Hepatocyte (in vitro differentiated cells): ENCODE measurements around the gene MYCBPAP. TPM values are rescaled to one million over a fixed set of nuclear protein-coding genes. Genes with fewer than 3 reads are reported as not detected.

ENCODE experiments used
- DNase-seq: peaks from one replicate; pipeline ENCODE4 v3.0.0-alpha.2; 2016; ENCODE audit warnings: low spot score
- H2AFZ ChIP-seq: fragments of 200-600 bp; sonication (generic); 2 replicates; pipeline ENCODE4 v1.6.0; 2016; ENCODE audit warnings: antibody characterized with exemption, mild to moderate bottlenecking
- H3K27ac ChIP-seq: fragments of 200-600 bp; sonication (generic); 2 replicates; pipeline ENCODE4 v1.5.1; 2016; ENCODE audit warnings: mild to moderate bottlenecking
- H3K27me3 ChIP-seq: fragments of 200-600 bp; sonication (generic); 2 replicates; pipeline ENCODE4 v1.6.1; 2016
- H3K36me3 ChIP-seq: fragments of 200-600 bp; sonication (generic); replicated peaks from 2 replicates; pipeline ENCODE4 v1.5.1; 2016; ENCODE audit warnings: low read depth; ENCODE audit not compliant: insufficient read depth
- H3K4me1 ChIP-seq: fragments of 200-600 bp; sonication (generic); 2 replicates; pipeline ENCODE4 v1.5.1; 2016; ENCODE audit warnings: mild to moderate bottlenecking, moderate library complexity; ENCODE audit not compliant: insufficient read depth
- H3K4me2 ChIP-seq: fragments of 200-600 bp; sonication (generic); 2 replicates; pipeline ENCODE4 v1.6.0; 2016
- H3K4me3 ChIP-seq: fragments of 200-600 bp; sonication (generic); 2 replicates; pipeline ENCODE4 v1.5.1; 2016; ENCODE audit warnings: mild to moderate bottlenecking
- H3K79me2 ChIP-seq: fragments of 200-600 bp; sonication (generic); 2 replicates; pipeline ENCODE4 v1.6.0; 2017; ENCODE audit warnings: mild to moderate bottlenecking
- H3K9me2 ChIP-seq: fragments of 200-600 bp; sonication (generic); replicated peaks from 2 replicates; pipeline ENCODE4 v1.6.0; 2017; ENCODE audit warnings: mild to moderate bottlenecking; ENCODE audit not compliant: insufficient read depth
- H3K9me3 ChIP-seq: fragments of 200-600 bp; sonication (generic); 2 replicates; pipeline ENCODE4 v1.5.1; 2016; ENCODE audit warnings: low read depth, mild to moderate bottlenecking
- H4K20me1 ChIP-seq: fragments of 200-600 bp; sonication (generic); 2 replicates; pipeline ENCODE4 v1.6.0; 2016; ENCODE audit warnings: mild to moderate bottlenecking; ENCODE audit not compliant: insufficient read depth, poor library complexity, severe bottlenecking
- CTCF ChIP-seq: fragments of 200-600 bp; sonication (generic); IDR thresholded peaks from 2 replicates; pipeline ENCODE4 v1.5.1; 2016; ENCODE audit warnings: antibody characterized with exemption, mild to moderate bottlenecking; ENCODE audit not compliant: poor library complexity
- EZH2 ChIP-seq: fragments of 200-600 bp; sonication (generic); IDR thresholded peaks from 2 replicates; pipeline ENCODE4 v1.6.1; 2016; ENCODE audit warnings: antibody characterized with exemption, mild to moderate bottlenecking, borderline replicate concordance
- EZH2phosphoT487 ChIP-seq: fragments of 200-600 bp; sonication (generic); IDR thresholded peaks from one replicate; pipeline ENCODE4 v1.6.1; 2018; ENCODE audit warnings: antibody characterized with exemption, mild to moderate bottlenecking, low read depth, moderate library complexity; ENCODE audit not compliant: unreplicated experiment, severe bottlenecking
- WGBS: methylation state at CpG from one replicate; pipeline ENCODE4 v1.1.6; 2016; ENCODE audit warnings: low lambda C conversion rate; ENCODE audit errors: missing lambda C conversion rate; 5-methylcytosine and 5-hydroxymethylcytosine counted together
- polyA plus RNA-seq: library from polyadenylated mRNA; unstranded; fragments of >200 nt; fragmentation: Nextera tagmentation; extraction: Ambion mirVana; gene quantifications from 2 replicates; pipeline ENCODE4 v1.2.1, GENCODE V29; 2016
- total RNA-seq: library from RNA; depleted of rRNA; stranded (reverse); fragments of >200 nt; gene quantifications from 2 replicates; pipeline ENCODE4 v1.2.3, GENCODE V29; 2014

MYCBPAP gene
- total and polyA plus RNA-seq, 2 experiments from 2014 or later, result 0.43 to 0.70 TPM

- no peaks in the 10 kb centered on the region for H3K4me1 ChIP-seq
- no peaks in the 10 kb centered on the region for H3K9me2 ChIP-seq
- DNase-seq, result no peak
- H3K4me2 ChIP-seq, result no peak overlapping the region
- H3K27me3 ChIP-seq, result no peaks in the 10 kb centered on the region
- H3K27ac ChIP-seq, result no peak overlapping the region
- 96% methylated on average over 16 of the region's 18 CpGs for WGBS
- no peaks in the 10 kb centered on the region for H3K36me3 ChIP-seq
- no peaks in the 10 kb centered on the region for H3K79me2 ChIP-seq
- no peak overlapping the region for H3K4me3 ChIP-seq
- no peak overlapping the region for H2AFZ ChIP-seq
- no peaks in the 10 kb centered on the region for H4K20me1 ChIP-seq
- H3K9me3 ChIP-seq, result no peaks in the 10 kb centered on the region
- TF ChIP-seq EZH2phosphoT487 (no peak), EZH2 (no peak), CTCF (no peak)
These were observed 16.6 kb downstream of the MYCBPAP start for GRCh38 chr17:50524838-50525237.

- no peak overlapping the region for H3K27ac ChIP-seq
- no peaks in the 10 kb centered on the region for H3K9me2 ChIP-seq
- WGBS, result 47% methylated on average over 5 of the region's 5 CpGs
- no peak for TF ChIP-seq EZH2
- TF ChIP-seq EZH2phosphoT487, result no peak
- TF ChIP-seq CTCF, result no peak
- no peaks in the 10 kb centered on the region for H3K79me2 ChIP-seq
- no peak overlapping the region for H3K4me3 ChIP-seq
- no peaks in the 10 kb centered on the region for H3K27me3 ChIP-seq
- H2AFZ ChIP-seq, result no peak overlapping the region
- no peak overlapping the region for H3K4me2 ChIP-seq
- H4K20me1 ChIP-seq, result no peaks in the 10 kb centered on the region
- peaks cover 4% of the 10 kb centered on the region for H3K4me1 ChIP-seq
- no peaks in the 10 kb centered on the region for H3K9me3 ChIP-seq
- H3K36me3 ChIP-seq, result no peaks in the 10 kb centered on the region
- no peak for DNase-seq
These were observed 19.0 kb downstream of the MYCBPAP start for GRCh38 chr17:50527155-50527762.

- H4K20me1 ChIP-seq, result no peaks in the 10 kb centered on the region
- no peak overlapping the region for H3K4me2 ChIP-seq
- no peaks in the 10 kb centered on the region for H3K36me3 ChIP-seq
- peaks cover 12% of the 10 kb centered on the region for H3K4me1 ChIP-seq
- no peak overlapping the region for H2AFZ ChIP-seq
- H3K4me3 ChIP-seq, result no peak overlapping the region
- no peak overlapping the region for H3K27ac ChIP-seq
- H3K79me2 ChIP-seq, result no peaks in the 10 kb centered on the region
- DNase-seq, result no peak
- WGBS, result 46% methylated on average over 4 of the region's 4 CpGs
- peaks cover under 1% of the 10 kb centered on the region for H3K27me3 ChIP-seq
- no peaks in the 10 kb centered on the region for H3K9me2 ChIP-seq
- no peak for TF ChIP-seq CTCF
- no peak for TF ChIP-seq EZH2phosphoT487
- TF ChIP-seq EZH2, result no peak
- H3K9me3 ChIP-seq, result no peaks in the 10 kb centered on the region
These were observed 19.8 kb downstream of the MYCBPAP start for GRCh38 chr17:50527949-50528474.
